Lung (tissue), 12 donors: ENCODE data around the gene SLC12A6. TPM values are rescaled to one million over a fixed set of nuclear protein-coding genes. Genes with fewer than 3 reads are reported as not detected.

Source experiments
- ATAC-seq: fragments of 200-7000 bp; cut with Tn5 transposase; one replicate; pipeline ENCODE4 v1.9.1; 2020; ENCODE audit warnings: moderate number of reproducible peaks; ENCODE audit not compliant: insufficient read depth, low FRiP score
- DNase-seq, 3 donors: peaks; one replicate each; pipeline ENCODE4 v3.0.0-alpha.2; 2013 to 2017
- H3K27ac ChIP-seq, 2 donors: one replicate each; pipeline ENCODE4 v1.5.1; 2013; ENCODE audit warnings: mild to moderate bottlenecking in 2 of 2, moderate library complexity in 2 of 2, control low read depth in 1 of 2, inconsistent platforms in 1 of 2, low read depth in 1 of 2, low read length in 1 of 2
- H3K27me3 ChIP-seq, 3 donors: one replicate each; pipeline ENCODE4 v1.5.1; 2013; ENCODE audit warnings: low read length in 2 of 3; ENCODE audit not compliant: control insufficient read depth in 3 of 3, insufficient read depth in 3 of 3
- H3K36me3 ChIP-seq, 4 donors: one replicate each; pipeline ENCODE4 v1.5.1; 2013; ENCODE audit warnings: low read length in 4 of 4, mild to moderate bottlenecking in 1 of 4, moderate library complexity in 1 of 4; ENCODE audit not compliant: control insufficient read depth in 4 of 4, insufficient read depth in 4 of 4
- H3K4me1 ChIP-seq, 5 donors: one replicate each; pipeline ENCODE4 v1.5.1; 2013; ENCODE audit warnings: low read length in 5 of 5, mild to moderate bottlenecking in 2 of 5, moderate library complexity in 1 of 5; ENCODE audit not compliant: control insufficient read depth in 5 of 5, insufficient read depth in 5 of 5
- H3K4me3 ChIP-seq: one replicate; pipeline ENCODE4 v1.5.1; 2013; ENCODE audit warnings: mild to moderate bottlenecking, control low read depth, moderate library complexity
- H3K9ac ChIP-seq, 2 donors: one replicate each; pipeline ENCODE4 v1.5.1; 2013; ENCODE audit warnings: low read length in 2 of 2, control low read depth in 1 of 2; ENCODE audit not compliant: insufficient read depth in 1 of 2
- H3K9me3 ChIP-seq, 4 donors: one replicate each; pipeline ENCODE4 v1.5.1; 2013; ENCODE audit warnings: low read length in 3 of 4, mild to moderate bottlenecking in 1 of 4, moderate library complexity in 1 of 4; ENCODE audit not compliant: control insufficient read depth in 4 of 4, insufficient read depth in 3 of 4
- WGBS, 2 donors: extraction: QIAGEN DNeasy Blood & Tissue Kit; methylation state at CpG; one replicate each; pipeline ENCODE4 v1.1.7; 2013; 5-methylcytosine and 5-hydroxymethylcytosine counted together
- polyA plus RNA-seq, 2 donors: library from polyadenylated mRNA; stranded (reverse); fragments of 200-250 nt; gene quantifications; one replicate each; pipeline ENCODE4 v1.2.1, GENCODE V29; 2013
- total RNA-seq, 2 donors: library from RNA; depleted of rRNA in 1 of 2; stranded (reverse); fragments of >200 nt in 1 of 2; gene quantifications; one replicate each; pipeline ENCODE4 v1.2.1, GENCODE V29; 2014 to 2021
- TF ChIP-seq, protein P1 (sequence below): IDR thresholded peaks from 2 replicates; pipeline ENCODE4 v1.5.1; 2012; ENCODE audit warnings: mild to moderate bottlenecking; ENCODE audit errors: control extremely low read depth, extremely low read depth
- donor health status: control.
- donor health status: control.
- donor health status: Bipolar disorder and iron deficiency.
- donor health status: healthy.
- donor health status: DM: yes; HTN: yes; CAD: no.

The SLC12A6 gene
- total and polyA plus RNA-seq, 4 donors: 7.6 to 58.4 (median 27.7) TPM

DNA sequence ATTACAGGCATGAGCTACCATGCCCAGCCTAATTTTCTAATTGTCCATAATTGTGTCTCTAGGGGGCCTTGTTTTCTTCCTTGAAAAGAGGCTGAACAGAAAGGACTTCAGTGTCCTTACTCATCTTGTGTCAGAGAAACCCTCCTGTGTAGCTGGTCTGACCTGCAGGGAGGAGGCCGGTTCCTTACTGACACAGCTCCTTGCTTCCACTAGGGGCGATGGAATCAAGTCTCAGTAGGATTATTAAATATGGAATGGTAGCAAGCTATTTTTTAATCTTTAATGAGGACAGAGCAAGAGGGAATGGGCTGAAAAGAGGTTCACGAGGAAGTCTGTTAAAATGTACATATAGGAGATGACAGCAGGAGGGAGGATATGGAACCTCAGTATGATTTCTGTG, 20.8 kb upstream of the SLC12A6 start:
- Histone ChIP-seq H3K9me3 (no peaks in the 10 kb centered on the region), H3K27ac (no peak overlapping the region), H3K4me1 (no peaks in the 10 kb centered on the region), H3K27me3 (no peaks in the 10 kb centered on the region), H3K9ac (no peak overlapping the region), H3K36me3 (peaks cover 5 to 24% (median 8%) of the 10 kb centered on the region in 4 donors), H3K4me3 (no peak overlapping the region)
- no peak for ATAC-seq
- DNase-seq: no peak
- WGBS, 2 donors: 87 to 88% methylated on average over 3 of the region's 3 CpGs
- TF ChIP-seq, protein P1, sequence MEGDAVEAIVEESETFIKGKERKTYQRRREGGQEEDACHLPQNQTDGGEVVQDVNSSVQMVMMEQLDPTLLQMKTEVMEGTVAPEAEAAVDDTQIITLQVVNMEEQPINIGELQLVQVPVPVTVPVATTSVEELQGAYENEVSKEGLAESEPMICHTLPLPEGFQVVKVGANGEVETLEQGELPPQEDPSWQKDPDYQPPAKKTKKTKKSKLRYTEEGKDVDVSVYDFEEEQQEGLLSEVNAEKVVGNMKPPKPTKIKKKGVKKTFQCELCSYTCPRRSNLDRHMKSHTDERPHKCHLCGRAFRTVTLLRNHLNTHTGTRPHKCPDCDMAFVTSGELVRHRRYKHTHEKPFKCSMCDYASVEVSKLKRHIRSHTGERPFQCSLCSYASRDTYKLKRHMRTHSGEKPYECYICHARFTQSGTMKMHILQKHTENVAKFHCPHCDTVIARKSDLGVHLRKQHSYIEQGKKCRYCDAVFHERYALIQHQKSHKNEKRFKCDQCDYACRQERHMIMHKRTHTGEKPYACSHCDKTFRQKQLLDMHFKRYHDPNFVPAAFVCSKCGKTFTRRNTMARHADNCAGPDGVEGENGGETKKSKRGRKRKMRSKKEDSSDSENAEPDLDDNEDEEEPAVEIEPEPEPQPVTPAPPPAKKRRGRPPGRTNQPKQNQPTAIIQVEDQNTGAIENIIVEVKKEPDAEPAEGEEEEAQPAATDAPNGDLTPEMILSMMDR: no peak

DNA sequence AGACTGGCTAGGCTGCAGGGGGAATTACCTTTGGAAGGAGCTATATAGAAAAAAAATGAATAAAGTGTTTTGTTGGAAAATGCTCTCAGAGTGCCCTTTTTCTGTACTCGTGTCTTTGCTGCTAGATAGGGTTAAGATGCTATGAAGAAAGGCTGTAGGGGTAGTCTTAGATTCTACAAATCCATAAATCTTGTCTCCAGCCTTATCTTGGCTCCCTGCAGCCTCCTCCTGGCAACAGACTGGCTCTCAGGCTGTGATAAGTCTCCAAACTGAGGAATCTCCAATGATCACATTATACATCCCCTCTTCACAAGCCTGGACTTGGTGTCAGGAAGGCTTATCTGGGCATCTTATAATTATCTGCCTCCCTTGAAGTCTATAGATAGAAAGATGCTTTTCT, 20.1 kb upstream of the SLC12A6 start:
- H3K9me3 ChIP-seq: no peaks in the 10 kb centered on the region
- ATAC-seq: no peak
- TF ChIP-seq, protein P1: no peak
- H3K4me3 ChIP-seq: no peak overlapping the region
- no peaks in the 10 kb centered on the region for H3K27me3 ChIP-seq
- H3K4me1 ChIP-seq: no peaks in the 10 kb centered on the region
- H3K27ac ChIP-seq: no peak overlapping the region
- WGBS, 2 donors: 86 to 91% methylated on average over 1 of the region's 1 CpG
- peaks cover 5 to 24% (median 8%) of the 10 kb centered on the region in 4 donors for H3K36me3 ChIP-seq
- no peak for DNase-seq
- H3K9ac ChIP-seq: no peak overlapping the region

DNA sequence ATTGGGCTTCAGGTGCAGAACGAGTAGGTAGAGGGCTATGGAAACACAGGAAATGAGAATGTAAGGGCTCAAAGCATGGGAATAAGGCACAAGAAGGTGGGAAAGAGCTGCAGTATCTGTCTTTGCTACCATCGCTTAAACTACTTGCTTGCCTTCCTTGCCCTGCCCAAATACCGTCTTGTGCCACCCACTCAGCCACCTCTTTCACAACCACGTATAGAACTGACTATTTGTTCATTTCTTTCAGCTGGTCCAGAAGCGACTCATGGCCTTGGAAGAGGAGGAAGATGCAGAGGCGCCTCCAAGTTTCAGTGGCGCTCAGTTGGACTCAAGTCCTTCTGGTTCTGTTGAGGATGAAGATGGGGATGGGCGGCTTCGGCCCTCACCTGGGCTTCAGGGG, 17.7 kb upstream of the SLC12A6 start:
- no peak for ATAC-seq
- H3K4me1 ChIP-seq: no peaks in the 10 kb centered on the region
- 88% methylated on average over 9 of the region's 9 CpGs for WGBS, 2 donors
- no peak for DNase-seq
- TF ChIP-seq, protein P1: no peak
- H3K27me3 ChIP-seq: no peaks in the 10 kb centered on the region
- H3K9me3 ChIP-seq: peaks cover 0 to 2% (median 0%) of the 10 kb centered on the region in 4 donors
- no peak overlapping the region for H3K27ac ChIP-seq
- H3K9ac ChIP-seq: no peak overlapping the region
- peaks cover under 1 to 20% (median 8%) of the 10 kb centered on the region in 4 donors for H3K36me3 ChIP-seq
- no peak overlapping the region for H3K4me3 ChIP-seq

DNA sequence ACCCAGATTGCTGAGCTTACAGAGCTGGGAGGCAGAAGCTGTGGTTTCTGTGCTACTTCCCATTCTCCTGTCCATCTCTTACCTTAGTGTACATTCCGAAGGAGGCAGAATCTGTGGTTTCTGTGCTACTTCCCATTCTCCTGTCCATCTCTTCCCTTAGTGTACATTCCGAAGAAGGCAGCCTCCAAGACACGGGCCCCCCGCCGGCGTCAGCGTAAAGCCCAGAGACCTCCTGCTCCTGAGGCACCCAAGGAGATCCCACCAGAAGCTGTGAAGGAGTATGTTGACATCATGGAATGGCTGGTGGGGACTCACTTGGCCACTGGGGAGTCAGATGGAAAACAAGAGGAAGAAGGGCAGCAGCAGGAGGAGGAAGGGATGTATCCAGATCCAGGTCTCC, 16.7 kb upstream of the SLC12A6 start:
- WGBS, 2 donors: 88 to 93% methylated on average over 7 of the region's 7 CpGs
- no peak for DNase-seq

More for the DNA sequence above, 16.7 kb upstream of the SLC12A6 start:
- TF ChIP-seq, protein P1: no peak
- no peak overlapping the region for H3K4me3 ChIP-seq
- no peaks in the 10 kb centered on the region for H3K27me3 ChIP-seq
- H3K9ac ChIP-seq: no peak overlapping the region
- ATAC-seq: no peak
- H3K36me3 ChIP-seq: peaks cover 0 to 20% (median 4%) of the 10 kb centered on the region in 4 donors
- H3K27ac ChIP-seq: no peak overlapping the region
- peaks cover 0 to 2% (median 0%) of the 10 kb centered on the region in 4 donors for H3K9me3 ChIP-seq
- H3K4me1 ChIP-seq: no peaks in the 10 kb centered on the region
